SU-DHL-6 (cell line): ENCODE measurements around the gene CATSPER3.

Source experiments
- H2AFZ ChIP-seq: fragments of 200-600 bp; sonication (generic); 2 replicates; pipeline ENCODE4 v1.6.1; 2014; ENCODE audit warnings: low read depth, mild to moderate bottlenecking, moderate library complexity, mixed read lengths, antibody characterized with exemption, low read length; ENCODE audit not compliant: severe bottlenecking
- H3F3A ChIP-seq: fragments of 200-600 bp; shearing (Covaris generic); 2 replicates; pipeline ENCODE4 v1.6.0; 2016; ENCODE audit warnings: antibody characterized with exemption, mild to moderate bottlenecking; ENCODE audit not compliant: insufficient read depth
- H3K27ac ChIP-seq: fragments of 200-600 bp; sonication (generic); 2 replicates; pipeline ENCODE4 v1.5.1; 2016; ENCODE audit warnings: low read depth, mild to moderate bottlenecking, low read length, moderate library complexity, mixed read lengths
- H3K27me3 ChIP-seq: fragments of 200-600 bp; sonication (generic), shearing (Covaris generic); 2 replicates; pipeline ENCODE4 v1.6.0; 2014; ENCODE audit warnings: mild to moderate bottlenecking, low read length
- H3K36me3 ChIP-seq: fragments of 200-600 bp; sonication (generic); 2 replicates; pipeline ENCODE4 v1.6.1; 2014; ENCODE audit warnings: mild to moderate bottlenecking, low read length, mixed read lengths
- H3K4me2 ChIP-seq: fragments of 300-600, 200-600 bp; shearing (Covaris generic), sonication (generic); 2 replicates; pipeline ENCODE4 v1.6.0; 2014; ENCODE audit warnings: low read length, low read depth, mild to moderate bottlenecking; ENCODE audit not compliant: poor library complexity, severe bottlenecking
- H3K4me3 ChIP-seq: fragments of 200-600 bp; sonication (generic); 2 replicates; pipeline ENCODE4 v1.5.1; 2014; ENCODE audit warnings: antibody characterized with exemption, low read length, mild to moderate bottlenecking, mixed read lengths; ENCODE audit not compliant: insufficient read depth, poor library complexity, severe bottlenecking
- H3K79me2 ChIP-seq: fragments of 200-600 bp; sonication (generic); 2 replicates; pipeline ENCODE4 v1.6.1; 2014; ENCODE audit warnings: mild to moderate bottlenecking, low read length, moderate library complexity; ENCODE audit not compliant: insufficient read depth
- H3K9ac ChIP-seq: fragments of 200-600 bp; sonication (generic); 2 replicates; pipeline ENCODE4 v1.7.0; 2014; ENCODE audit warnings: mild to moderate bottlenecking, low read length
- H3K9me2 ChIP-seq: fragments of 200-600 bp; sonication (generic); replicated peaks from 2 replicates; pipeline ENCODE4 v1.6.1; 2014; ENCODE audit warnings: low read length; ENCODE audit not compliant: insufficient read depth
- H3K9me3 ChIP-seq: fragments of 200-600 bp; sonication (generic); 2 replicates; pipeline ENCODE4 v1.6.1; 2014; ENCODE audit warnings: low read length, mixed read lengths; ENCODE audit not compliant: insufficient read depth
- H4K20me1 ChIP-seq: fragments of 200-600 bp; sonication (generic); 2 replicates; pipeline ENCODE4 v1.6.1; 2014; ENCODE audit warnings: low read depth, mild to moderate bottlenecking, antibody characterized with exemption, low read length, moderate library complexity, mixed read lengths
- CTCF ChIP-seq: fragments of 200-600 bp; sonication (generic); IDR thresholded peaks from one replicate; pipeline ENCODE4 v1.5.1; 2017; ENCODE audit warnings: antibody characterized with exemption, mild to moderate bottlenecking, low read length, moderate library complexity; ENCODE audit not compliant: insufficient read depth, poor library complexity, severe bottlenecking
- EZH2phosphoT487 ChIP-seq: fragments of 200-600 bp; sonication (generic), shearing (Covaris generic); conservative IDR thresholded peaks from 2 replicates; pipeline ENCODE4 v1.6.1; 2018; ENCODE audit warnings: mild to moderate bottlenecking, antibody characterized with exemption, low read length, moderate library complexity, mixed read lengths

Gene CATSPER3

GRCh38 chr5:135051872-135052271 is 84.2 kb downstream of the CATSPER3 start:
- H3K9ac ChIP-seq, result no peak overlapping the region
- 0 out of 2 replicates have a peak, but pooled peaks cover 6% of the 10 kb centered on the region for H3F3A ChIP-seq
- H3K9me3 ChIP-seq, result no peaks in the 10 kb centered on the region
- no peaks in the 10 kb centered on the region for H3K36me3 ChIP-seq
- H3K4me2 ChIP-seq, result no peak overlapping the region
- TF ChIP-seq EZH2phosphoT487, result no peak
- TF ChIP-seq CTCF, result no peak
- no peaks in the 10 kb centered on the region for H3K9me2 ChIP-seq
- no peak overlapping the region for H3K4me3 ChIP-seq
- no peaks in the 10 kb centered on the region for H3K79me2 ChIP-seq
- no peaks in the 10 kb centered on the region for H4K20me1 ChIP-seq
- no peak overlapping the region for H2AFZ ChIP-seq
- H3K27ac ChIP-seq, result no peak overlapping the region
- no peaks in the 10 kb centered on the region for H3K27me3 ChIP-seq

DNA sequence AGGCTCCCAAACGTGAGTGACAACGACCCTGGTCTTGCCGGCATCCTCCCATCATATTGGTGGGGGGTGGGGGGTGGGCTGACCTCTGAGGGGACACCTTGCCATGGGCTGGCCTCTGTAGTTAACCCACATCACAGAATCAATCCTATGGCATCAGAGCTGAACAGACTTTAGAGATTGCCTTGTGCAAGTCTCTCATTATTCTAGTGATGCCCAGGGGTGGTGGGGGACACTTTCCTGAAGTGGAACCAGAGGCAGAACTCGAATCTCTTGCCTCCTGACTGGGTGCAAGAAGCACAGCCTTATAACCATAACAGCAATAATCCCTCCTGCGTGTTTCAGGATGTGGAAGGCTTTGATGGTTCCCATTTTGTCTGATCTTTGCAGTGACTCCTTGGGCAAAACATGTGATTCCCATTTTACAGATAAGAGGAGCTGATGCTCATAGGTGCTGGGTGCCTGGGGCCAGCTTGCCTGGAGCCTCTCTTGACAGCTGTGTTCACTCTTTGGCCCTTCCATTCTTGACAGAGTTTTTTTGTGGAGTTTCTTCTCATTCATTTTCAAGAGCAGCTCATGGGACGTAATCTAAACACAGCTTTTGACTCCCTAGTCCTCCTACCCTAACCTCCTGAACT is 84.9 kb downstream of the CATSPER3 start:
- Histone ChIP-seq H4K20me1 (no peaks in the 10 kb centered on the region), H3K9me2 (no peaks in the 10 kb centered on the region), H3K9me3 (no peaks in the 10 kb centered on the region), H3K79me2 (no peaks in the 10 kb centered on the region), H3K9ac (peak overlapping the region; percentile 53), H3K4me3 (peak overlapping the region; percentile 29), H3F3A (0 out of 2 replicates have a peak, but pooled peaks cover 6% of the 10 kb centered on the region), H3K4me2 (peak overlapping the region; percentile 77), H3K36me3 (no peaks in the 10 kb centered on the region), H3K27me3 (no peaks in the 10 kb centered on the region), H2AFZ (peak overlapping the region; percentile 3), H3K27ac (peak overlapping the region; percentile 91)
- no peak for TF ChIP-seq CTCF
- TF ChIP-seq EZH2phosphoT487, result no peak

DNA sequence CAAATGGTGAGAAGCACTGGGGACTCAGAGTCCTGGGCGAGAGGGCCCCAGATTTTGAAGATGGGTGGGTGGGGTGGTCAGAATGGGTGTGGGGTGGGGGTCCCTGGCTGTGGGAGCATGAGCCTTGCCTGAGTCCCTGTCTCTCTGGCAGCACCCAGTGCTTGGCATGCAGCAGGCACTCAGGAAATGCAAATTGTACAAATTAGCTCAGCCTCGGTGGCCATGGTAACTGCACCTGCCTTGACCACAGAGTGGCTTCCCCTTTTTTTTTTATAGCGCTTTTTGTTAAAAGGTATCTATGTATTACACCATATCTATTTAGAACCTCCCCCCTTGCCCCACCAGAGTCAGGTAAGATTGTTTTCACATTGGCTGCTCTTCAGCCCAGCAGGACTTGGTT is 85.6 kb downstream of the CATSPER3 start:
- Histone ChIP-seq H3K9ac (peak overlapping the region; percentile 53), H3K27ac (peak overlapping the region; percentile 91), H3K9me2 (no peaks in the 10 kb centered on the region), H3K79me2 (no peaks in the 10 kb centered on the region), H3K9me3 (no peaks in the 10 kb centered on the region), H3K36me3 (no peaks in the 10 kb centered on the region), H4K20me1 (no peaks in the 10 kb centered on the region), H3K4me2 (peak overlapping the region; percentile 77), H3F3A (0 out of 2 replicates have a peak, but pooled peaks cover 6% of the 10 kb centered on the region), H2AFZ (peak overlapping the region; percentile 29), H3K27me3 (no peaks in the 10 kb centered on the region), H3K4me3 (peak overlapping the region; percentile 31)
- TF ChIP-seq CTCF (no peak), EZH2phosphoT487 (no peak)
